Activated CD8-positive, alpha-beta T cell treated with anti-CD3 and anti-CD28 coated beads, Interleukin-2, amount 10 ng/mL, durations not matched to agents 7 days and 5 days (primary cell): ENCODE measurements around the gene GNAT1. TPM values are rescaled to one million over a fixed set of nuclear protein-coding genes. Genes with fewer than 3 reads are reported as not detected.

ENCODE experiments used
- ATAC-seq: fragments of 150-1000 bp; cut with Tn5 transposase; one replicate; pipeline ENCODE4 v1.10.0; 2021; ENCODE audit warnings: moderate library complexity
- CTCF ChIA-PET: fragments of 350-600 bp; sonication (Branson Sonifier 250); formaldehyde crosslinking; loops from one replicate; lab custom pipeline; 2021; ENCODE audit warnings: antibody characterized with exemption; lab: Charles Lee
- POLR2A ChIA-PET: fragments of 350-600 bp; sonication (Branson Sonifier 250); formaldehyde crosslinking; loops from one replicate; lab custom pipeline; 2021; ENCODE audit warnings: antibody characterized with exemption; lab: Charles Lee
- DNase-seq: peaks from one replicate; pipeline ENCODE4 v3.0.0-alpha.2; 2020
- H3K27ac Mint-ChIP-seq: one replicate; pipeline ENCODE4 v1.8.0; 2021; ENCODE audit warnings: mild to moderate bottlenecking, mixed read lengths
- H3K27me3 Mint-ChIP-seq: one replicate; pipeline ENCODE4 v1.8.0; 2021; ENCODE audit warnings: low read depth, mixed read lengths
- H3K36me3 Mint-ChIP-seq: one replicate; pipeline ENCODE4 v1.8.0; 2021; ENCODE audit warnings: low read depth, mixed read lengths
- H3K4me1 Mint-ChIP-seq: one replicate; pipeline ENCODE4 v1.8.0; 2021; ENCODE audit warnings: low read depth, mixed read lengths
- H3K4me3 Mint-ChIP-seq: one replicate; pipeline ENCODE4 v1.8.0; 2021; ENCODE audit warnings: mild to moderate bottlenecking, mixed read lengths
- H3K9me3 Mint-ChIP-seq: one replicate; pipeline ENCODE4 v1.8.0; 2022; ENCODE audit warnings: mixed read lengths; ENCODE audit not compliant: insufficient read depth
- total RNA-seq, 2 experiments: library from RNA; stranded (reverse); gene quantifications; one replicate each; pipeline ENCODE4 v1.2.3, GENCODE V29; 2021

Gene GNAT1
- total RNA-seq, 2 experiments from 2014 or later: not detected

DNA sequence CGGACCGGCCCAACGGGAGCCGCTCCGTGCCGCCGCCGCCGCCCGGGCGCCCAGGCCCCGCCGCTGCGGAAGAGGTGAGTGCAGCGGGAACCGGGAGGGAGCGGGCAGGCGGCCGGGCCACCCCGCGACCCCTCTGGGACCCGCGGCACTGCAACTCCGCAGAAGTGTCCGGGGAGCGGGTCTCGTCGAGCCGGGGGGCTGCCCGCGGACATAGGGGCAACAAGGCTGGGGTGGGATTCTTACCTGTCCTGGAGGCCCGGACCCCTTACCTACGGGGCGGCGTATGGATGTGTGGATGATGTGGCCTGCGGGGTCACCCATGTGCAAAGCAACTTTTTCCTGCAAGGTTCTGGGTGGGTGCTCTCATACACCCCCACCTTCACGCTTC, 35.9 kb upstream of the GNAT1 start:
- POLR2A ChIA-PET: interaction anchor here (1.4 kb wide), 1 partner anchor 18 kb away, joined by 4 read pairs; no protein-coding TSS in a partner anchor
- DNase-seq (no peak), ATAC-seq (no peak)
- Mint-ChIP-seq H3K36me3 (no peaks in the 10 kb centered on the region), H3K4me1 (peaks cover 5% of the 10 kb centered on the region), H3K4me3 (peak overlapping the region; percentile 56), H3K27me3 (peaks cover 40% of the 10 kb centered on the region), H3K27ac (no peak overlapping the region), H3K9me3 (no peaks in the 10 kb centered on the region)
- CTCF ChIA-PET: interaction anchor here (1.6 kb wide), 1 partner anchor 37 kb away, joined by 4 read pairs; no protein-coding TSS in a partner anchor

DNA sequence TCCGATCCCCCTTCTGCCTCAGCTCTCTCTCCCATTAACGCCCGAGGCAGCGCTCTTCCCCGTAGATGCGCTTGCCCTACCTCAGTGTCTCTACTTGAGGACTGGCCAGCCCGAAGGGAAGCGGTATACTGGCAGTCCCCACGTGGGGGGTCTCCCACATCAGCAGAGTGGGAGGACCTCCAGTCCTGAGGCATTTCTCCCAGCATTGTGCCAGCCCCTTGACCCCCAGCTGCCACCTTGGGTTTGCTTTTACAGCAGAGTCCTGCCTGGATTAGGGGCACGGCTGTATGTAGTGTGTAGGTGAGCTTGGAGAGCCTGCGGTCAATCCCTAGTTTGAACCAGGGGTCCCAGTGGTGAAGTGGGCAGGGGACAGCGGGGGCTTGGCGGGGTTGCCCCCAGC, 35.5 kb upstream of the GNAT1 start:
- H3K36me3 Mint-ChIP-seq: no peaks in the 10 kb centered on the region
- ChIA-PET POLR2A (interaction anchor here (1.1 to 1.4 kb wide), 2 partner anchors 9 to 17 kb away, joined by 4 read pairs; no protein-coding TSS in a partner anchor), CTCF (interaction anchor here (1.6 kb wide), 1 partner anchor 36 kb away, joined by 4 read pairs; no protein-coding TSS in a partner anchor)
- DNase-seq (no peak), ATAC-seq (no peak)
- peaks cover 38% of the 10 kb centered on the region for H3K27me3 Mint-ChIP-seq
- peak overlapping the region; percentile 56 for H3K4me3 Mint-ChIP-seq
- peaks cover 5% of the 10 kb centered on the region for H3K4me1 Mint-ChIP-seq
- H3K27ac Mint-ChIP-seq: no peak overlapping the region
- H3K9me3 Mint-ChIP-seq: no peaks in the 10 kb centered on the region

DNA sequence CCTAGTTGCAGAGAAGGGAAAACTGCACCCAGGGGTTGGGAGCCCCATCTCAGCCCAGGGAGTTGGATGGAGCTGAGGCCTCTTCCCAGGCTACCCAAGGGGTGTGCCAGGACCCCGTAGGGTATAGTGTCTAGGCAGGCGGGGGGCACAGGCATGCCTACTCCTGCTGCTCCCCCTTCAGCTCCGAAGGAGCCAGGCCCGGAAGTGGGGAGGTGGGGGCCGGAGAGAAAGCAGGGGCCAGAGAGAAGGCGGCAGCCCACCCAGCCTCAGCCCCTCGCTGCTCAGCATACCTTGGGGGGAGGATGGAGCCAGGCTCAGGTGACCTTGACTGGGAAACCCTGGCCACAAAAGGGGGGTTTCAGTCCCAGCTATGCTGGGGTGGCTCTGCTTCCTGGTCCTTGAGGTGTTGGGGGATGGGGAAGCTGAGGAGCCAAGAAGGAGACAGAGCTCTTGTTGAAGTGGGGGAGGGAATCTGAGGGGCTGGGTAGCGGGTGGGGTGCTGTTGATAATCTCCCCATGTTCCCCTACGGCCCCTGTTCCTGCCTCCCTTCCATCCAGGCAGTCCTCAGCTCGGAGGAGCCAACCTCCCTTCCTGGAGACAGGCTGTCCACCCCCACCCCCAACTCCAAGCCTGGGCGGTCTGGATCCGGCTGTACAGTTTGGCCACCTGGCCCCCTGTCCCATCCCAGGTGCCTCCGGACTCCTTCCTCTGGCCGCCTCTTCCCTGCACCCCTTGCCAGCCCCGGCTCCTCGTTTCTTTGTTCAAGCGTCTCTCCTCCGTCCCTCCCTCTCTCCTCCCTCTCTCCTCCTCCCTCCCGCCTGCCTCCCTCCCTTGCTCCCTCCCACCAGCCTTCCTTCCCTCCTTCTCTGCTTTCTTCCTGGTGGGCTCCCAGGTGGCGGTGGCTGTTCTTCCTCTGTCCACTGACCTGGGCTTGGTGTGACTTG, 34.6 kb upstream of the GNAT1 start:
- ATAC-seq (no peak), DNase-seq (no peak)
- Mint-ChIP-seq H3K27me3 (peaks cover 38% of the 10 kb centered on the region), H3K36me3 (no peaks in the 10 kb centered on the region), H3K4me3 (no peak overlapping the region), H3K4me1 (peaks cover 5% of the 10 kb centered on the region), H3K27ac (no peak overlapping the region), H3K9me3 (no peaks in the 10 kb centered on the region)
- CTCF ChIA-PET: interaction anchor here (1.6 kb wide), 1 partner anchor 35 kb away, joined by 4 read pairs; no protein-coding TSS in a partner anchor
- POLR2A ChIA-PET: interaction anchor here (1.1 to 1.4 kb wide), 2 partner anchors 8 to 16 kb away, joined by 4 read pairs; no protein-coding TSS in a partner anchor

DNA sequence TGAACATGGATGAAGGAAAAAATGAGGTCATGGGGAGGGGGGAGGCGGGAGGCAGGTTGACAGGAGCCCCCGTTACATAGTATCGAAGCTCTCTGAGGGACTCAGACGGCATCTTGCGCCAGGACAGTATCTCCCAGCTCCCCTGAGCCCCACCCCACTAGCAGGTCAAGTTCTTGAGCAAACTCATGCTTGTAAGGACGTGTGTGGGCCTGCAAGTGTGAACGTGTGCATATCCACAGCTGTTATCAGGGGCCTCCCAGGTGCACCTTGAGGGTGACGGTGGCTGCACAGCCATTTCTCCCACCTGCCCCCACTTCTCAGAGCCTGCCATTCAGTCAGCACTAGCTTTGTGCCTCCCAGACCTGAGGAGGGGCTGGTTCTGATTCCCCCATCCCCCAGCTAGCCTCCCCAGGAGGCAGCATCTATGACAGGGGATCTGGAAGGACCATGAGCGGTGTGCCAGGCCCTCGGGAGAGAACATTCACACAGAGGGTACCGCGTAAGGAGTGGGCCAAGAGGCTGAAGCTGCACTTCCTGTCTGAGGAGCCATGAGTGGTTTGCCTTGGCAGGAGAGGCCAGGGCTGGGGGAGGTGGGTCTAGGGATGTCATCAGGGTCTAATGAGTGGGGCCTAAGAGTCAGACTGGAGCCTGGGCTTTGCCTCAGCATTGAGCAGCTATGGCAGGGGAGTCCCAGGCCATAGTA, 33.4 kb upstream of the GNAT1 start:
- peaks cover 36% of the 10 kb centered on the region for H3K27me3 Mint-ChIP-seq

DNA sequence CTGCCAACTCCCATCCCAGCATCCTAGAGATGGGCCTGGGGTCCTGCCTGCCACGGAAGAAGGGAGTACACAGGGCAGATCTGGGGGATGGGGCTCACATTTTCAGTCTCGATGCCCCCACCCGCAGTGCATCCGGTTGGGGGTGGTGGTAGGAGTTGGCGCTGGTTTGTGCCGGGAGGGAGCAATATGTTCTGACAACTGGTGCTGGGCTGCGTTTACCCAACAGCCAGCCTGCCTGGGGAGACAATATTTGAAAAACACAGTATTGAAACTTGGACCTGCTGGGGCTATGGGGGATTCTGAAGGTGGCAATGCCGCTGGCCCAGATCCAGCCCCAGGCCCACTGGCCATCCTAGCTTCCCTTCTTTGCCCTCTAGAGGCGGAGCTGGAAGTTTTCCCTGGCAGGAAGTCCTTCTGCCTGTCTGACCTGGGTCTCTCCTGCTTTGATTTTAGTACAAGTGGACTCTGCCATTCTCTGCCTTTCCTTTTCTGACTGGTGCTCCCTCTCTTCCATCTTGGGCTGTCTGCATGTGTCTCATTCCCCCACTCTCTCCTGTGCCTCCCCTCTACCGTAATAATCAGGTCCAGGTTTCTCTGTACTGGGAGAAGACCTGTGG, 32.8 kb upstream of the GNAT1 start:
- POLR2A ChIA-PET: no interaction called here
- DNase-seq: no peak
- H3K4me3 Mint-ChIP-seq: no peak overlapping the region
- CTCF ChIA-PET: no interaction called here
- H3K36me3 Mint-ChIP-seq: no peaks in the 10 kb centered on the region
- no peak overlapping the region for H3K27ac Mint-ChIP-seq
- ATAC-seq: no peak
- H3K9me3 Mint-ChIP-seq: no peaks in the 10 kb centered on the region
- H3K27me3 Mint-ChIP-seq: peaks cover 30% of the 10 kb centered on the region
- peaks cover 5% of the 10 kb centered on the region for H3K4me1 Mint-ChIP-seq

More for the DNA sequence above, 33.4 kb upstream of the GNAT1 start:
- ChIA-PET CTCF (no interaction called here), POLR2A (no interaction called here)
- Mint-ChIP-seq H3K4me3 (no peak overlapping the region), H3K36me3 (no peaks in the 10 kb centered on the region), H3K9me3 (no peaks in the 10 kb centered on the region), H3K4me1 (peaks cover 5% of the 10 kb centered on the region), H3K27ac (no peak overlapping the region)
- ATAC-seq (no peak), DNase-seq (no peak)

DNA sequence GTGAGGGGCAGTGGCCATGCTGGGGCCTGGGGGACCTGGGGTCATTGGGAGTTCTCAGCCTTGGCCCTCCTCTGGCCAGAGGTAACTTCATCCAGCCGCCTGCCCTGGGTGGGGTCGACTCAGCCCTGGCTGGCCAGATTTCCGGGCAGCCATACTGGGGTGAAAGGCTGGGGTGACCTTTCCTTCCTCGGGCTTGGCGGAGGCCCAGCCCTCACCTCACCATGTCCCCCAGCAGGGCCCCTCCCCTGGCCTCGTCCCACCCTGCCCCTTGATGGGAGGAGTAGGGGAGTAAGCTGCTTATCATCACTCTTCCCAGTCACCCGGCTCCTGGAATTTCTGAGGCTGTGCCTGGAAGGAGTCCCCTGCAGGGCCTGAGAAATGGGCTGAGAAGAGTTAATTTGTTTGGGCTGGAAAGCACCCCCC, 30.8 kb upstream of the GNAT1 start:
- Mint-ChIP-seq H3K4me1 (peaks cover 2% of the 10 kb centered on the region), H3K27me3 (peaks cover 22% of the 10 kb centered on the region), H3K9me3 (no peaks in the 10 kb centered on the region), H3K36me3 (no peaks in the 10 kb centered on the region), H3K27ac (no peak overlapping the region), H3K4me3 (no peak overlapping the region)
- ChIA-PET CTCF (no interaction called here), POLR2A (no interaction called here)
- DNase-seq (no peak), ATAC-seq (no peak)

DNA sequence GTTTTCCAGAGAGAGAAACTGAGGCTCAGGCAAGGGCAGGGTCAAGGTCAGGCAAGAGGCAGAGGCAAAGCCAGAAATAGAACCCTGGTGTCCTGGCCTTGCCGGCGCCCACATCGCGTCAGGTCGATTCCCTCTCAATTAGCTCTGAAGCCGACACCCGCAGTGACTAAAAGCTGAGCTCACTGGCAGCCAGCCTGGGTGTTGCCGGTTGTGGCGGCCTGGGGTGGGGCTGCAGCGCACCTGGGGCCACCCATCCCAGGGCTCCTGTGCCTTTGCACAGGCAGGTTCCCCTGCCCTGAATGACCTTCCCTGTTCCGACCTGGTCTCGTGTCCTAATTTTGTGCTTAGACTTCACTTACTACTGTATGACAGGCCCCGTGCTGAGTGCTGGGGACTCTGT, 30.1 kb upstream of the GNAT1 start:
- H3K27ac Mint-ChIP-seq: no peak overlapping the region
- ChIA-PET CTCF (no interaction called here), POLR2A (no interaction called here)
- H3K4me1 Mint-ChIP-seq: peaks cover 2% of the 10 kb centered on the region
- no peak overlapping the region for H3K4me3 Mint-ChIP-seq
- DNase-seq (no peak), ATAC-seq (no peak)
- H3K36me3 Mint-ChIP-seq: no peaks in the 10 kb centered on the region
- no peaks in the 10 kb centered on the region for H3K9me3 Mint-ChIP-seq
- peaks cover 14% of the 10 kb centered on the region for H3K27me3 Mint-ChIP-seq

DNA sequence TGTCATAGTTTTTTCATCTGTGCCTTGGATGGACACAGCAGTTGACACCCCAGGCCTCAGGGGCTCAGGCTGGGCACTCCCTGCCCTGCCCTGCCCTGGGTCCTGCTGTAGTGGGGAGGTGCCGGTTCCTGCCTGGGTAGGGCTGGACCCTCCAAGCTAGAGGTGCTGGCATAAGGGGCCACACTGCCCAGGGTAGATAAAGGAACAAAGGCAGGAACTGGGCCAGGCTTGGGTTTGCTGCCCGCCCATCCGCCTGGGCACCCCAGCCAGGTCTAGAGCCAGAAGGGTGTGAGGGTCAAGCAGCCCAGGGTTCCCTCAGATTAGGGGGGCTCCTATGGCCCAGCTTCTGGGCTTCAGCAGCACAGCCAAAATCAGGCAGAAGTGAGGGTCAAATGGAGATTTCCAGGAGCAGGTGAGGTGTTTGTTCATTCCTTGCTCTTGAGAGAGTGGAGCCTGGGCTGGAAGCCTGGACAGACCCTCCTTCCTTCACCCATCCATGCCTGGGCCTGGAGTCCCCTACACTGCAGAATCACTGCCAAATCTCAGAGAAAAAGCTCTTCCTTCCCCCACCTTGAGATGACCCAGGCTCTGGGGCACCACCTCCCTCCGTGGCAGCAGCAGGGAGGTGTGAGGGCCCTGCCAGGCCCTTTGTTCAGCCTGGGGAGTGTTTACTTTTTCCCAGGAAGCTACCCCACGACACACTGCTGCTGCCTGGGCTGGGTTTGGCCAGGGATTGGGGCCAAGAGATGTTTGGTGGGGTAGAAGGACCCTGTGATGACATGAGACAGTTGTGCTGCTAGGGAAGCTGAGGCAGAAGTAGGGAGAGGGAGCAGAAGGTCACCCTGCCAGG, 29.2 kb upstream of the GNAT1 start:
- ATAC-seq: no peak
- POLR2A ChIA-PET: interaction anchor here (0.8 kb wide), 1 partner anchor 20 kb away, joined by 3 read pairs; no protein-coding TSS in a partner anchor
- Mint-ChIP-seq H3K4me3 (no peak overlapping the region), H3K4me1 (peaks cover 2% of the 10 kb centered on the region), H3K27ac (no peak overlapping the region), H3K9me3 (no peaks in the 10 kb centered on the region), H3K27me3 (peaks cover 8% of the 10 kb centered on the region), H3K36me3 (no peaks in the 10 kb centered on the region)
- CTCF ChIA-PET: no interaction called here
- no peak for DNase-seq

DNA sequence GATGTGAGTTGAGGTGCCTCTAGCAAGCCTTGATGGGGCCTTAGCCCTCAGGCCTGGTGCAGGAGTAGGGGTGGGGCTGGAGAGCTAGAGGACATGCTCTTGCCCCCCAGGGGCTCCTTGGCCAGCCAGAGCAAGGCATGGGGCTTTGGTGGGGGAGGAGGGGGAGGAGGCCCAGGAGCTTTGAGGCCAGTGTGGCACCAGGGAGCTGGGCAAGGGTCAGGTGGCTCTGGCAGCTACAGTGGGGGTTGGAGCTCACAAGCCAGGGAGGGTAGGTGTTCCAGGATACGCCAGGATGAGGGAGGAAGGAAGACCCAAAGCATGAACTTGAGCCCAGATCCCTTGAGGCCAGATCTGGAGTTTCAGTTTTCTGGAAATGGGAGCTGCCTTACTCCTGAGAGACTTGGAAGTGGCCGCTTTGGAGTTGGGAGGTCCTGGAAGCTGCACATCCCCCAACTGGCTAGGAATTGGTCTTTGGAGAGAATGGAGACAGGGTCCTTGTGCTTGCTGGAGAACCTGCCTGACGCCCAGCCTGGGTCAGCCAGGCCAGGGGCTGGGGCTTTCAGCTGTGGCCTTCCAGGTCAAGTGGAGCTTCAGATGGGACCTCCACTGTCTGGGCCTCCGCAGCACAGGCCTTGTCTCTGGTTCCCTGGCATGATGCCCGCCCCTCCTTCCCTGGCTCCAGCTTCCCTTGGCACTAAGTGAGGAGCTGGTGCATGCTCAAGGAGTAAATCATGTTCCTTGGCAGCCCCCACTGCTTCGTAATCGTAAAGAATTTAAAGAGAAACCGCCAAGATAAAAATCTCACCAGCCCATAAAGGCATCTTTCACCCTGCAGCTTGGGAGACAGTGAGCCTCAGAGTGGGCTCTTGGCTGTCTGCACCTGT, 27.6 kb upstream of the GNAT1 start:
- no peak overlapping the region for H3K4me3 Mint-ChIP-seq
- H3K27me3 Mint-ChIP-seq: peaks cover 1% of the 10 kb centered on the region
- H3K9me3 Mint-ChIP-seq: no peaks in the 10 kb centered on the region
- DNase-seq: no peak
- ChIA-PET CTCF (interaction anchor here (0.9 to 1.8 kb wide), 2 partner anchors 41 to 83 kb away, joined by 4 to 5 read pairs; no protein-coding TSS in a partner anchor), POLR2A (interaction anchor here (0.8 kb wide), 1 partner anchor 19 kb away, joined by 3 read pairs; no protein-coding TSS in a partner anchor)
- no peaks in the 10 kb centered on the region for H3K4me1 Mint-ChIP-seq
- no peak for ATAC-seq
- H3K27ac Mint-ChIP-seq: no peak overlapping the region
- no peaks in the 10 kb centered on the region for H3K36me3 Mint-ChIP-seq

DNA sequence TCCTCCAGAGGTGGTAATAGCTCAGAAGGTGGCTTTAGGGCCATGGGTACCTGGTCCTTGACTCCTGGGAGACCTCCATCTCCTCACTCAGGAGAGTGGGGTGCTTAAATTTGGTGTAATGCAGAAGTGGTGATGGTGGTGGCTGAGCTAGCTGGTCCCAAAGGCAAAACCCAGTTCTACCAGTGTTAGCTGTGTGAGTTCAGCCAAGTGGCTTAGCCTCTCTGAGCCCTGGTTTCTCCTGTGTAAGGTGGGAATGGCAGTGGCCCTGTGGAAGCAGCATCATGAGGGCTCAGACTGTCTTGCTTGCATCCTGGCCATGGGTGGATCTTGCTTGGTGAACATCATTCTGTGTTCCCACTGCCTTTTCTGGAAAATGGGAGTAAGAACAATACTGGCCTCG, 26.9 kb upstream of the GNAT1 start:
- Mint-ChIP-seq H3K4me3 (no peak overlapping the region), H3K27ac (no peak overlapping the region), H3K9me3 (no peaks in the 10 kb centered on the region), H3K4me1 (no peaks in the 10 kb centered on the region), H3K27me3 (no peaks in the 10 kb centered on the region), H3K36me3 (no peaks in the 10 kb centered on the region)
- POLR2A ChIA-PET: no interaction called here
- ATAC-seq: no peak
- CTCF ChIA-PET: interaction anchor here (0.9 to 1.8 kb wide), 2 partner anchors 42 to 82 kb away, joined by 4 to 5 read pairs; no protein-coding TSS in a partner anchor
- DNase-seq: no peak
